Astrocyte of the cerebellum (primary cell): ENCODE measurements around the gene SLC19A1.

Experiments used
- DNase-seq: peaks from one replicate; pipeline ENCODE4 v3.0.0-alpha.2; 2011; ENCODE audit warnings: low read depth
- H3K4me3 ChIP-seq: 2 replicates; pipeline ENCODE4 v1.5.1; 2011; ENCODE audit warnings: mild to moderate bottlenecking, low read depth, low read length, moderate library complexity
- CTCF ChIP-seq: IDR thresholded peaks from 2 replicates; pipeline ENCODE4 v1.5.1; 2012; ENCODE audit warnings: low read length, low read depth, moderate library complexity, mild to moderate bottlenecking; ENCODE audit errors: missing control alignments
- in situ Hi-C: cut with HindIII; loops from 2 replicates; pipeline ENCODE4 v1.10.0; 2017; ENCODE audit warnings: low sequenced_read_pairs

SLC19A1 gene

GRCh38 chr21:45542242-45542666 lies at the start of gene SLC19A1:
Gene SLC19A1 (minus strand): TSS chr21:45542440. CDS start chr21:45537959, 4,481 bp downstream.
- peak within 1 kb of the TSS; percentile 50 for H3K4me3 ChIP-seq
- in situ Hi-C loops, result no loop called here
- peak; percentile 26 for TF ChIP-seq CTCF

GRCh38 chr21:45591619-45592207 lies 49.5 kb upstream of the SLC19A1 start:
- no peak for TF ChIP-seq CTCF
- in situ Hi-C loops, result no loop called here
- DNase-seq, result no peak
- H3K4me3 ChIP-seq, result no peak overlapping the region

More at GRCh38 chr21:45542242-45542666, at the start of gene SLC19A1:
- DNase-seq, result no peak

- peak overlapping the region; percentile 26 for H3K4me3 ChIP-seq
- no peak for DNase-seq
- in situ Hi-C loops, result no loop called here
- TF ChIP-seq CTCF, result no peak
Measured at GRCh38 chr21:45590726-45591618, 48.7 kb upstream of the SLC19A1 start.

- peak overlapping the region; percentile 41 for H3K4me3 ChIP-seq
- in situ Hi-C loops, result no loop called here
- DNase-seq, result no peak
- no peak for TF ChIP-seq CTCF
Measured at GRCh38 chr21:45590246-45590725, 48.0 kb upstream of the SLC19A1 start.

GRCh38 chr21:45589686-45590245 lies 47.5 kb upstream of the SLC19A1 start:
- no peak for DNase-seq
- TF ChIP-seq CTCF, result no peak
- peak overlapping the region; percentile 41 for H3K4me3 ChIP-seq
- in situ Hi-C loops, result no loop called here

DNA sequence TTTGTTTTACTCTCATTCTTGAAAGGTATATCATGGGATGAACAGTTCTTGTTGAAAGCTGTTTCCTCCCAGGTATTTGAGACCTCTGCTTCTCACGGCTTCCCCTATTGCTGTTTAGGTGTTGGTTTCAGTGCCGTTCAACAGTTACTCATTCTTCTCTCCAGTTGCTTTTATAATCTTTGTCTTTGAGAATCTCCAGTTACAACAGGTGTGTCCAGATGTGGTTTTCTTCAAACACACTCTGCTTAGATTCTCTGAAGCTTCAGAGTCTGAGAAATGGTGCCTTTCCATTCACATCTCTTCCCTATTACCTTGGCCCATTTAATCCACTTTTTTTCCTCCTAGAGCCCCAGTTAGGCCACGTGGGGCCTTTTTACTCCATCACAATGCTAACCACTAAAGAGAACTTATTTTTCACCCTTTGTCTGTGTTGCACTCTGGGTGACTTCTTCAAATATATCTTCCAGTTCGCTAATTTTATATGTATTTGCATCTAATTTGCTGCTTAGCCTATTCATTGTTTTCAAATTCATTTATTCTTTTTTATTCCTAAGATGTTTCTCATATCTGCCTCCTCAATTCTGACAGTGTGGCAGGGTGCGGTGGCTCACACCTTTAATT lies 46.7 kb upstream of the SLC19A1 start:
- TF ChIP-seq CTCF, result no peak

More for the DNA sequence above, 46.7 kb upstream of the SLC19A1 start:
- no peak overlapping the region for H3K4me3 ChIP-seq
- in situ Hi-C loops, result no loop called here
- no peak for DNase-seq
